HCT116 (cell line): Measurements from ENCODE around the gene BAZ1B. TPM values are rescaled to one million over a fixed set of nuclear protein-coding genes. Genes with fewer than 3 reads are reported as not detected.

Source experiments
- ATAC-seq: fragments of 200-7000 bp; cut with Tn5 transposase; 2 replicates; pipeline ENCODE4 v1.9.1; 2020; ENCODE audit warnings: mild to moderate bottlenecking, moderate library complexity
- BruUV-seq: library from RNA; stranded (reverse); fragments of 400-500 nt; replicated peaks from 2 replicates; lab custom pipeline; 2021; lab: Mats Ljungman, UMichigan
- CTCF ChIA-PET: fragments of 300-600 bp; sonication (Branson Sonifier 250); formaldehyde crosslinking; loops from one replicate; lab custom pipeline; 2021; ENCODE audit warnings: antibody characterized with exemption; lab: Charles Lee
- POLR2A ChIA-PET: fragments of 300-600, 350-600 bp; sonication (Branson Sonifier 250); formaldehyde crosslinking; loops from one replicate; lab custom pipeline; 2021; ENCODE audit warnings: antibody characterized with exemption; lab: Charles Lee
- RAD21 ChIA-PET, 2 experiments: fragments of 300-600 bp; sonication (Branson Sonifier 250); formaldehyde crosslinking; loops; one replicate each; lab custom pipeline; 2023; ENCODE audit warnings: low total read pairs in 2 of 2; ENCODE audit not compliant: uncharacterized antibody in 2 of 2, unreplicated experiment in 2 of 2, low non-redundant PET in 1 of 2; lab: Charles Lee
- DNase-seq: peaks from one replicate; pipeline ENCODE4 v3.0.0-alpha.2; 2010; ENCODE audit warnings: low read depth, low spot score
- H2AFZ ChIP-seq: fragments of 200-600 bp; shearing (Covaris generic), sonication (generic); 2 replicates; pipeline ENCODE4 v1.6.1; 2017; ENCODE audit warnings: low read depth, mixed run types, mixed read lengths, antibody characterized with exemption, low read length; ENCODE audit not compliant: poor library complexity, severe bottlenecking
- H3K27ac ChIP-seq: 2 replicates; pipeline ENCODE4 v1.5.1; 2012; ENCODE audit warnings: low read depth, low read length
- H3K27me3 ChIP-seq: fragments of 200-600 bp; sonication (generic); 2 replicates; pipeline ENCODE4 v1.6.1; 2016; ENCODE audit warnings: mixed run types, low read length, mixed read lengths; ENCODE audit not compliant: insufficient read depth
- H3K36me3 ChIP-seq, 2 experiments: fragments of 200-500 bp in 1 of 2; fragments of 200-600 bp in 1 of 2; sonication (Bioruptor generic) in 1 of 2; sonication (generic) in 1 of 2; 2 replicates each; pipeline versions ENCODE4 v1.5.1 to v1.6.1; 2014 to 2016; ENCODE audit warnings: low read length in 2 of 2, inconsistent platforms in 1 of 2, mixed read lengths in 1 of 2, mixed run types in 1 of 2; ENCODE audit not compliant: insufficient read depth in 2 of 2, control insufficient read depth in 1 of 2
- H3K4me1 ChIP-seq, 2 experiments: fragments of 200-600 bp in 1 of 2; sonication (generic) in 1 of 2; 2 replicates each; pipeline versions ENCODE4 v1.5.1 to v1.6.1; 2012 to 2017; ENCODE audit warnings: low read length in 2 of 2, inconsistent platforms in 1 of 2, mild to moderate bottlenecking in 1 of 2, mixed read lengths in 1 of 2, mixed run types in 1 of 2, moderate library complexity in 1 of 2; ENCODE audit not compliant: insufficient read depth in 2 of 2, control insufficient read depth in 1 of 2
- H3K4me2 ChIP-seq: fragments of 200-600 bp; sonication (generic); 2 replicates; pipeline ENCODE4 v1.6.1; 2017; ENCODE audit warnings: mixed run types, low read length, mixed read lengths
- H3K4me3 ChIP-seq, 2 experiments: fragments of 200-600 bp in 1 of 2; sonication (generic) in 1 of 2; replicated peaks in 1 of 2; 2 replicates each; pipeline ENCODE4 v1.5.1; 2011 to 2016; ENCODE audit warnings: low read length in 2 of 2, control low read depth in 1 of 2, low read depth in 1 of 2, mild to moderate bottlenecking in 1 of 2, mixed read lengths in 1 of 2, mixed run types in 1 of 2
- H3K79me2 ChIP-seq: fragments of 200-600 bp; sonication (generic); 2 replicates; pipeline ENCODE4 v1.6.1; 2017; ENCODE audit warnings: mild to moderate bottlenecking, mixed run types, low read length, moderate library complexity, mixed read lengths; ENCODE audit not compliant: insufficient read depth
- H3K9ac ChIP-seq: fragments of 200-600 bp; sonication (generic); 2 replicates; pipeline ENCODE4 v1.6.1; 2016; ENCODE audit warnings: low read length, mixed read lengths
- H3K9me2 ChIP-seq: fragments of 200-600 bp; sonication (generic), shearing (Covaris generic); 2 replicates; pipeline ENCODE4 v1.6.1; 2017; ENCODE audit warnings: mixed run types, mild to moderate bottlenecking, moderate library complexity; ENCODE audit not compliant: insufficient read depth
- H3K9me3 ChIP-seq, 2 experiments: fragments of 200-500 bp in 1 of 2; fragments of 200-600 bp in 1 of 2; sonication (Bioruptor generic) in 1 of 2; sonication (generic) in 1 of 2; 2 replicates each; pipeline ENCODE4 v1.6.1; 2014 to 2017; ENCODE audit warnings: low read length in 2 of 2, mixed read lengths in 2 of 2, inconsistent platforms in 1 of 2, low read depth in 1 of 2, mild to moderate bottlenecking in 1 of 2, mixed run types in 1 of 2, moderate library complexity in 1 of 2; ENCODE audit not compliant: control insufficient read depth in 1 of 2, insufficient read depth in 1 of 2
- H4K20me1 ChIP-seq: fragments of 200-600 bp; sonication (generic), shearing (Covaris generic); 2 replicates; pipeline ENCODE4 v1.6.1; 2017; ENCODE audit warnings: mixed run types, mild to moderate bottlenecking, moderate library complexity; ENCODE audit not compliant: insufficient read depth
- CBX3 ChIP-seq: IDR thresholded peaks from 2 replicates; pipeline ENCODE4 v1.6.1; 2012; ENCODE audit warnings: low read depth
- CEBPB ChIP-seq: IDR thresholded peaks from 2 replicates; pipeline ENCODE4 v1.6.1; 2012; ENCODE audit warnings: low read depth
- EZH2 ChIP-seq: fragments of 200-600 bp; sonication (generic); IDR thresholded peaks from 2 replicates; pipeline ENCODE4 v1.6.1; 2017; ENCODE audit warnings: antibody characterized with exemption, mixed run types
- FOSL1 ChIP-seq: IDR thresholded peaks from 2 replicates; pipeline ENCODE4 v1.6.1; 2012; ENCODE audit warnings: low read depth
- POLR2A ChIP-seq: IDR thresholded peaks from 2 replicates; pipeline ENCODE4 v1.7.0; 2011; ENCODE audit warnings: borderline replicate concordance; ENCODE audit not compliant: insufficient read depth, insufficient read length; ENCODE audit errors: extremely low read depth
- RAD21 ChIP-seq: IDR thresholded peaks from 2 replicates; pipeline ENCODE4 v1.6.1; 2012; ENCODE audit warnings: low read depth, mild to moderate bottlenecking
- SP1 ChIP-seq: IDR thresholded peaks from 2 replicates; pipeline ENCODE4 v1.6.1; 2012; ENCODE audit warnings: low read depth
- SRF ChIP-seq: IDR thresholded peaks from 2 replicates; pipeline ENCODE4 v1.6.1; 2012; ENCODE audit warnings: low read depth
- TCF7L2 ChIP-seq: IDR thresholded peaks from 2 replicates; pipeline ENCODE4 v1.7.0; 2011; ENCODE audit warnings: borderline replicate concordance, inconsistent platforms; ENCODE audit not compliant: insufficient read depth, insufficient read length; ENCODE audit errors: extremely low read depth
- YY1 ChIP-seq: IDR thresholded peaks from 2 replicates; pipeline ENCODE4 v1.6.1; 2011; ENCODE audit warnings: low read length, low read depth, moderate library complexity, mild to moderate bottlenecking; ENCODE audit not compliant: insufficient replicate concordance; ENCODE audit errors: extremely low read depth
- ZFX ChIP-seq: fragments of 450-650 bp; IDR thresholded peaks from 2 replicates; pipeline ENCODE4 v1.6.1; 2017
- ZNF274 ChIP-seq: fragments of 200-500 bp; sonication (Bioruptor generic); IDR thresholded peaks from 2 replicates; pipeline ENCODE4 v1.6.1; 2014; ENCODE audit warnings: mild to moderate bottlenecking, low read depth, low read length, inconsistent platforms
- intact Hi-C: fragments of 100-400 bp; cut with micrococcal nuclease; formaldehyde crosslinking; loops from 2 replicates; pipeline ENCODE4 v1.10.0; 2022
- total RNA-seq: library from RNA; stranded (reverse); gene quantifications from one replicate; pipeline ENCODE4 v1.2.1, GENCODE V29; 2021; ENCODE audit not compliant: unreplicated experiment
- TF ChIP-seq, protein P1 (sequence below): IDR thresholded peaks from 2 replicates; pipeline ENCODE4 v1.6.1; 2011; ENCODE audit warnings: mild to moderate bottlenecking, low read length, moderate library complexity; ENCODE audit not compliant: insufficient replicate concordance; ENCODE audit errors: extremely low read depth
- TF ChIP-seq, protein P2 (sequence below): IDR thresholded peaks from 2 replicates; pipeline ENCODE4 v1.6.1; 2012
- TF ChIP-seq, protein P3 (sequence below), 3 experiments: fragments of 200-600 bp in 1 of 3; sonication (generic) in 1 of 3; IDR thresholded peaks in 2 of 3; conservative IDR thresholded peaks in 1 of 3; 2 replicates each; pipeline ENCODE4 v1.5.1; 2012 to 2017; ENCODE audit warnings: low read depth in 2 of 3, low read length in 2 of 3, antibody characterized with exemption in 1 of 3, borderline replicate concordance in 1 of 3, control low read depth in 1 of 3, mild to moderate bottlenecking in 1 of 3, mixed read lengths in 1 of 3, mixed run types in 1 of 3, moderate library complexity in 1 of 3; ENCODE audit not compliant: insufficient read depth in 1 of 3

Gene BAZ1B
- total RNA-seq, 1 experiment from 2014 or later, result 81.1 TPM

DNA sequence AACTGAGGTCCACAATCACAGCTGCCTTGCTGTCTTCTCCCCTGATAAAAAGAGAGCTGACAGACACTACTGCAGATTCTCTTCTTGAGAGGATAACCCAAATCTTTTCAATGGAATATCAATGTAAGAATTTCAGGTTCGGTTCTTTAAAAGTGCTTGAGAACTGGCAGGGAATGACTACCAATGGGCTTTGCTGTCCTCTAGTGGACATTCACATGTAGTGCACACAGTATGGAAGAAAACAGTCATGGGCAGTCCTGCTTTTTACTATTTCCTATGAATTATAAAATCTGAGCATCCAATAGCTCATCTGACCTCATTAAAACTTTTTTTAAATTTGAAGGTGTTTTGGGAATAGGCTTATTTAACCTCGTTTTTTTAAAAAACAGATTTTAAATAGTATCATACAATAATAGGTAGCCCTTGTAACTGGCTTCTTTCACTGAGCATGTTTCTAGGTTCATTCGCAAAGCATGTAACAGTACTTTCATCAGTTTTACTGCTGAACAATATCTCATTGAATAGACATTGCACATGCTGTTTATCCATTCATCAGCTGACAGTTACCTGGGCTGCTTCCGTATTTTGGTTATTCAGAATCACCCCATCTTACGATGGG lies 70.2 kb downstream of the BAZ1B start:
- TF ChIP-seq ZNF274, result no peak
- TF ChIP-seq EZH2, result no peak
- TF ChIP-seq FOSL1, result no peak
- TF ChIP-seq, protein P1, sequence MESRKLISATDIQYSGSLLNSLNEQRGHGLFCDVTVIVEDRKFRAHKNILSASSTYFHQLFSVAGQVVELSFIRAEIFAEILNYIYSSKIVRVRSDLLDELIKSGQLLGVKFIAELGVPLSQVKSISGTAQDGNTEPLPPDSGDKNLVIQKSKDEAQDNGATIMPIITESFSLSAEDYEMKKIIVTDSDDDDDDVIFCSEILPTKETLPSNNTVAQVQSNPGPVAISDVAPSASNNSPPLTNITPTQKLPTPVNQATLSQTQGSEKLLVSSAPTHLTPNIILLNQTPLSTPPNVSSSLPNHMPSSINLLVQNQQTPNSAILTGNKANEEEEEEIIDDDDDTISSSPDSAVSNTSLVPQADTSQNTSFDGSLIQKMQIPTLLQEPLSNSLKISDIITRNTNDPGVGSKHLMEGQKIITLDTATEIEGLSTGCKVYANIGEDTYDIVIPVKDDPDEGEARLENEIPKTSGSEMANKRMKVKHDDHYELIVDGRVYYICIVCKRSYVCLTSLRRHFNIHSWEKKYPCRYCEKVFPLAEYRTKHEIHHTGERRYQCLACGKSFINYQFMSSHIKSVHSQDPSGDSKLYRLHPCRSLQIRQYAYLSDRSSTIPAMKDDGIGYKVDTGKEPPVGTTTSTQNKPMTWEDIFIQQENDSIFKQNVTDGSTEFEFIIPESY, result no peak
- TF ChIP-seq TCF7L2, result no peak
- no peak for TF ChIP-seq POLR2A
- no peak for TF ChIP-seq CBX3
- no peak for TF ChIP-seq ZFX
- TF ChIP-seq, protein P2, sequence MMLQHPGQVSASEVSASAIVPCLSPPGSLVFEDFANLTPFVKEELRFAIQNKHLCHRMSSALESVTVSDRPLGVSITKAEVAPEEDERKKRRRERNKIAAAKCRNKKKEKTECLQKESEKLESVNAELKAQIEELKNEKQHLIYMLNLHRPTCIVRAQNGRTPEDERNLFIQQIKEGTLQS, result no peak
- TF ChIP-seq YY1, result no peak
- no peak for TF ChIP-seq SRF
- no peak for TF ChIP-seq SP1
- no peak for TF ChIP-seq CEBPB
- TF ChIP-seq, protein P3, sequence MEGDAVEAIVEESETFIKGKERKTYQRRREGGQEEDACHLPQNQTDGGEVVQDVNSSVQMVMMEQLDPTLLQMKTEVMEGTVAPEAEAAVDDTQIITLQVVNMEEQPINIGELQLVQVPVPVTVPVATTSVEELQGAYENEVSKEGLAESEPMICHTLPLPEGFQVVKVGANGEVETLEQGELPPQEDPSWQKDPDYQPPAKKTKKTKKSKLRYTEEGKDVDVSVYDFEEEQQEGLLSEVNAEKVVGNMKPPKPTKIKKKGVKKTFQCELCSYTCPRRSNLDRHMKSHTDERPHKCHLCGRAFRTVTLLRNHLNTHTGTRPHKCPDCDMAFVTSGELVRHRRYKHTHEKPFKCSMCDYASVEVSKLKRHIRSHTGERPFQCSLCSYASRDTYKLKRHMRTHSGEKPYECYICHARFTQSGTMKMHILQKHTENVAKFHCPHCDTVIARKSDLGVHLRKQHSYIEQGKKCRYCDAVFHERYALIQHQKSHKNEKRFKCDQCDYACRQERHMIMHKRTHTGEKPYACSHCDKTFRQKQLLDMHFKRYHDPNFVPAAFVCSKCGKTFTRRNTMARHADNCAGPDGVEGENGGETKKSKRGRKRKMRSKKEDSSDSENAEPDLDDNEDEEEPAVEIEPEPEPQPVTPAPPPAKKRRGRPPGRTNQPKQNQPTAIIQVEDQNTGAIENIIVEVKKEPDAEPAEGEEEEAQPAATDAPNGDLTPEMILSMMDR (IDR thresholded peaks at IDR 0.05 in 2 of 3, conservative IDR thresholded peaks at IDR 0.05 in 1 of 3; ENCODE audit: borderline replicate concordance in 1 of 3, insufficient read depth in 1 of 3, low read depth in 2 of 3, low read length in 2 of 3), result peak; percentile 83 to 99 (median 95)
- peak; percentile 92 for TF ChIP-seq RAD21
- H3K79me2 ChIP-seq, result peaks cover 86% of the 10 kb centered on the region
- peak; percentile 78 for ATAC-seq
- no peak overlapping the region for H3K4me3 ChIP-seq
- no peak overlapping the region for H3K4me2 ChIP-seq
- no peaks in the 10 kb centered on the region for H3K9me3 ChIP-seq
- intact Hi-C loops, result loop anchor here (1.0 kb wide), 2 partner anchors 110 to 128 kb away; no protein-coding TSS in a partner anchor
- DNase-seq, result peak; percentile 39
- POLR2A ChIA-PET, result no interaction called here
- peaks cover 53% of the 10 kb centered on the region in 2 experiments for H3K36me3 ChIP-seq
- H3K27ac ChIP-seq, result no peak overlapping the region
- CTCF ChIA-PET, result interaction anchor here (0.6 to 1.3 kb wide), 7 partner anchors 8 to 128 kb away, joined by 3 to 12 read pairs (median 6); no protein-coding TSS in a partner anchor
- no peak overlapping the region for H2AFZ ChIP-seq
- no peaks in the 10 kb centered on the region for H3K4me1 ChIP-seq
- H4K20me1 ChIP-seq, result peaks cover 11% of the 10 kb centered on the region; the same call in 1 of the 2 replicates
- RAD21 ChIA-PET, result interaction anchor here in 1 of 2 experiments (0.6 to 1.0 kb wide), 3 partner anchors 93 to 629 kb away, joined by 3 read pairs; no protein-coding TSS in a partner anchor
- H3K27me3 ChIP-seq, result no peaks in the 10 kb centered on the region
- H3K9ac ChIP-seq, result no peak overlapping the region
- no peaks in the 10 kb centered on the region for H3K9me2 ChIP-seq
- BruUV-seq, result no TSS peak
